Measurements from ENCODE around the gene FGF14. TPM values are rescaled to one million over a fixed set of nuclear protein-coding genes. Genes with fewer than 3 reads are reported as not detected.

FGF14 gene
- polyA plus RNA-seq, 1 of the 3 experiments (the other 2 are of a cell fraction) = 0.20 TPM

DNA sequence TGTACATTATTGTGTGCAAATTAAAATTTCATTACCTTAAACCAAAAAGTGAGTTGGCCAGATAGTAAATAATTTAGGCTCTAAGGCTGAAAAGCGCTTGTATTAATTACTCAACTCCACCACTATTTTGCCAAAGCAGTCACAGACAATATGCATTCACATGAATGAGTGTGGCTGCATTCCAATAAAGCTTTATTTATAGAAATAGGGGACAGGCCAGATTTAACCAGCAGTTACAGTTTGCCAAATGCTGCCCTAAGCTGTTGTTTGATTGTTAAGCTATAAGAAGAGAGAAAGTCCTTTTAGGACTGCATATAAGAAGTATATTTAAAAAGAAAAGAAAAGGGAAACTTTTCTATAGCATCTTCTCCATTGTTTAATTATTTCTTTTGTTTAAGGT lies 606.8 kb downstream of the FGF14 start:
- ChIA-PET CTCF (interaction anchor here (0.7 to 1.3 kb wide), 2 partner anchors 19 to 314 kb away, joined by 3 to 4 read pairs; no protein-coding TSS in a partner anchor), POLR2A (no interaction called here)
- Histone ChIP-seq H3K9me2 (no peaks in the 10 kb centered on the region), H3K79me2 (ENCODE audit: insufficient read depth) (no peaks in the 10 kb centered on the region), H4K20me1 (ENCODE audit: insufficient read depth) (no peaks in the 10 kb centered on the region), H3K4me1 (ENCODE audit: control insufficient read depth in 1 of 2, insufficient read depth in 2 of 2, low read depth in 1 of 2, low read length in 1 of 2) (no peaks in the 10 kb centered on the region; a peak in 1 of 4 replicates), H3F3A (replicated peaks; ENCODE audit: insufficient read depth) (no peaks in the 10 kb centered on the region), H3K9me3 (no peaks in the 10 kb centered on the region), H3K4me3 (ENCODE audit: low read depth in 2 of 2, low read length in 1 of 2) (no peak overlapping the region), H3K4me2 (no peak overlapping the region), H2AFZ (ENCODE audit: low read depth) (no peak overlapping the region), H3K27me3 (ENCODE audit: insufficient read depth) (no peaks in the 10 kb centered on the region), H3K9ac (no peak overlapping the region), H3K27ac (ENCODE audit: low read depth in 2 of 2, low read length in 1 of 2) (no peak overlapping the region), H3K36me3 (replicated peaks in 1 of 2; ENCODE audit: control insufficient read depth in 1 of 2, insufficient read depth in 2 of 2, low read length in 1 of 2) (no peaks in the 10 kb centered on the region)
- 92% methylated on average over 1 of the region's 1 CpG for WGBS (ENCODE audit: low lambda C conversion rate)
- no peak for DNase-seq
- no peak for TF ChIP-seq EZH2phosphoT487 (IDR thresholded peaks at IDR 0.05; ENCODE audit: borderline replicate concordance, low read depth)
- TF ChIP-seq RCOR1 (IDR thresholded peaks at IDR 0.05; ENCODE audit: low read length) = no peak
- no peak for TF ChIP-seq TCF12 (IDR thresholded peaks at IDR 0.05)
- TF ChIP-seq RXRA (IDR thresholded peaks at IDR 0.05; ENCODE audit: borderline replicate concordance, low read depth) = no peak
- TF ChIP-seq, protein P1, sequence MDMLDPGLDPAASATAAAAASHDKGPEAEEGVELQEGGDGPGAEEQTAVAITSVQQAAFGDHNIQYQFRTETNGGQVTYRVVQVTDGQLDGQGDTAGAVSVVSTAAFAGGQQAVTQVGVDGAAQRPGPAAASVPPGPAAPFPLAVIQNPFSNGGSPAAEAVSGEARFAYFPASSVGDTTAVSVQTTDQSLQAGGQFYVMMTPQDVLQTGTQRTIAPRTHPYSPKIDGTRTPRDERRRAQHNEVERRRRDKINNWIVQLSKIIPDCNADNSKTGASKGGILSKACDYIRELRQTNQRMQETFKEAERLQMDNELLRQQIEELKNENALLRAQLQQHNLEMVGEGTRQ (IDR thresholded peaks at IDR 0.05; ENCODE audit: borderline replicate concordance, low read depth, low read length) = no peak
- no peak for TF ChIP-seq REST (IDR thresholded peaks at IDR 0.05; ENCODE audit: low read depth, low read length)
- no peak for TF ChIP-seq TAF1 (IDR thresholded peaks at IDR 0.05; ENCODE audit: borderline replicate concordance, low read depth, low read length)
- TF ChIP-seq SMC3 (IDR thresholded peaks at IDR 0.05; ENCODE audit: low read depth, low read length) = no peak
- no peak for TF ChIP-seq TEAD4 (IDR thresholded peaks at IDR 0.05; ENCODE audit: borderline replicate concordance, insufficient read depth)
- TF ChIP-seq EP300 (IDR thresholded peaks at IDR 0.05; ENCODE audit: borderline replicate concordance in 1 of 2, low read depth in 1 of 2, low read length in 1 of 2) = no peak

GRCh38 chr13:101792189-101792588 lies 609.7 kb downstream of the FGF14 start:
- no peaks in the 10 kb centered on the region for H3K9me2 ChIP-seq
- H3K36me3 ChIP-seq (replicated peaks in 1 of 2; ENCODE audit: control insufficient read depth in 1 of 2, insufficient read depth in 2 of 2, low read length in 1 of 2) = no peaks in the 10 kb centered on the region
- peaks cover 0 to 12% of the 10 kb centered on the region in 2 experiments; a peak in 2 of 4 replicates for H3K4me1 ChIP-seq (ENCODE audit: control insufficient read depth in 1 of 2, insufficient read depth in 2 of 2, low read depth in 1 of 2, low read length in 1 of 2)
- H3K27me3 ChIP-seq (ENCODE audit: insufficient read depth) = no peaks in the 10 kb centered on the region
- CTCF ChIA-PET = interaction anchor here (1.0 kb wide), 1 partner anchor 647 kb away, joined by 4 read pairs; no protein-coding TSS in a partner anchor
- H3K79me2 ChIP-seq (ENCODE audit: insufficient read depth) = no peaks in the 10 kb centered on the region
- 48% methylated on average over 1 of the region's 1 CpG for WGBS (ENCODE audit: low lambda C conversion rate)
- no peak overlapping the region for H3K4me2 ChIP-seq
- H3K9ac ChIP-seq = no peak overlapping the region
- H3F3A ChIP-seq (replicated peaks; ENCODE audit: insufficient read depth) = no peaks in the 10 kb centered on the region
- H3K9me3 ChIP-seq = no peaks in the 10 kb centered on the region
- no peak overlapping the region for H3K27ac ChIP-seq (ENCODE audit: low read depth in 2 of 2, low read length in 1 of 2)
- no peak overlapping the region for H3K4me3 ChIP-seq (ENCODE audit: low read depth in 2 of 2, low read length in 1 of 2)
- no peak for DNase-seq
- no peaks in the 10 kb centered on the region for H4K20me1 ChIP-seq (ENCODE audit: insufficient read depth)
- POLR2A ChIA-PET = no interaction called here
- no peak overlapping the region for H2AFZ ChIP-seq (ENCODE audit: low read depth)
- TF ChIP-seq NFIC (IDR thresholded peaks at IDR 0.05; ENCODE audit: borderline replicate concordance) (no peak), POLR2AphosphoS5 (IDR thresholded peaks at IDR 0.05; ENCODE audit: low read depth, low read length) (no peak), GABPA (IDR thresholded peaks at IDR 0.05; ENCODE audit: low read depth) (no peak), RAD21 (IDR thresholded peaks at IDR 0.05; ENCODE audit: low read length) (no peak), MXI1 (IDR thresholded peaks at IDR 0.05; ENCODE audit: low read depth, low read length) (no peak), SIN3A (IDR thresholded peaks at IDR 0.05; ENCODE audit: borderline replicate concordance, low read depth, low read length) (no peak), NRF1 (IDR thresholded peaks at IDR 0.05; ENCODE audit: low read depth, low read length) (no peak), PBX3 (IDR thresholded peaks at IDR 0.05) (no peak), SMC3 (IDR thresholded peaks at IDR 0.05; ENCODE audit: low read depth, low read length) (no peak), YY1 (IDR thresholded peaks at IDR 0.05; ENCODE audit: low read depth) (no peak), TEAD4 (IDR thresholded peaks at IDR 0.05; ENCODE audit: borderline replicate concordance, insufficient read depth) (no peak)
- TF ChIP-seq, protein P2, sequence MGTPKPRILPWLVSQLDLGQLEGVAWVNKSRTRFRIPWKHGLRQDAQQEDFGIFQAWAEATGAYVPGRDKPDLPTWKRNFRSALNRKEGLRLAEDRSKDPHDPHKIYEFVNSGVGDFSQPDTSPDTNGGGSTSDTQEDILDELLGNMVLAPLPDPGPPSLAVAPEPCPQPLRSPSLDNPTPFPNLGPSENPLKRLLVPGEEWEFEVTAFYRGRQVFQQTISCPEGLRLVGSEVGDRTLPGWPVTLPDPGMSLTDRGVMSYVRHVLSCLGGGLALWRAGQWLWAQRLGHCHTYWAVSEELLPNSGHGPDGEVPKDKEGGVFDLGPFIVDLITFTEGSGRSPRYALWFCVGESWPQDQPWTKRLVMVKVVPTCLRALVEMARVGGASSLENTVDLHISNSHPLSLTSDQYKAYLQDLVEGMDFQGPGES (IDR thresholded peaks at IDR 0.05; ENCODE audit: low read depth, low read length) = no peak

Measured in SK-N-SH (cell line).